ENCODE data around the gene UNC13D. TPM values are rescaled to one million over a fixed set of nuclear protein-coding genes. Genes with fewer than 3 reads are reported as not detected.

The UNC13D gene
- total RNA-seq, 1 donor from 2014 or later, result 7.1 TPM

DNA sequence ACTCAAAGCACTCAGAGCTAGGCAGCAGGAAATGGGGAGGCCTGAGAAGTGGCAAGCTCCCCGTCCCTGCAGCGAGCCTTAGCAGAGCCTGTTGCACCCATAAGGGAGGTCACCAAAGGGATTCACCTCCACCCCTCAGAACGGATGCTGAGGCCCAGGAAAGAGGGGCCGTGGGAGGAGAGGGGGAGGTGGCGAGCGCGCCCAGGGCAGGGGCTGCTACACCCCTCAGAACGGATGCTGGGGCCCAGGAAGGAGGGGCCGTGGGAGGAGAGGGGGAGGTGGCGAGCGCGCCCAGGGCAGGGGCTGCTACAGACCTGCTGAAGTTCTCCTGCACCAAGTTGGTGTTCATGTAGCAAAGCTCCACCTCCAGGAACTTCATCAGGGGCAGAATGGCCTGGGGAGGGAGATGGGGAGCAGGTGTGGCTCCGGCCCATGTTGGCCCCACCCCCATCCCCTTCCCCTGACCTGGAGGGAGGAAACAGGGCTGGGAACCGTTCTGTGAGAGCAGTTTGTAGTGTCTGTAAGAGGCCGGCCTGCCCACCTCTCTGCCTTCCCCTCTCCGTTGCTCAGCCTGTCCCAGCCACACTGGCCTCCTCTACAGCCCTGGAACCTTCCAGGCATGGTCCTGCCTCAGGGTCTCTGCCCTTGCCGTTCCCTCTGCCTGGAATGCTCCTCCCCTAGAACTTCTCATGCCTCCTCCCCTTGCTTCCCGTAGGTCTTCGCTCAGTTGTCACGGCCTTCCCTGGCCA is 11.4 kb downstream of the UNC13D start:
- H3K27me3 Mint-ChIP-seq, result no peaks in the 10 kb centered on the region
- no peak for DNase-seq (ENCODE audit: extremely low spot score, unreplicated experiment)
- peak overlapping the region; percentile 82 for H3K27ac Mint-ChIP-seq
- TF ChIP-seq, protein P1, sequence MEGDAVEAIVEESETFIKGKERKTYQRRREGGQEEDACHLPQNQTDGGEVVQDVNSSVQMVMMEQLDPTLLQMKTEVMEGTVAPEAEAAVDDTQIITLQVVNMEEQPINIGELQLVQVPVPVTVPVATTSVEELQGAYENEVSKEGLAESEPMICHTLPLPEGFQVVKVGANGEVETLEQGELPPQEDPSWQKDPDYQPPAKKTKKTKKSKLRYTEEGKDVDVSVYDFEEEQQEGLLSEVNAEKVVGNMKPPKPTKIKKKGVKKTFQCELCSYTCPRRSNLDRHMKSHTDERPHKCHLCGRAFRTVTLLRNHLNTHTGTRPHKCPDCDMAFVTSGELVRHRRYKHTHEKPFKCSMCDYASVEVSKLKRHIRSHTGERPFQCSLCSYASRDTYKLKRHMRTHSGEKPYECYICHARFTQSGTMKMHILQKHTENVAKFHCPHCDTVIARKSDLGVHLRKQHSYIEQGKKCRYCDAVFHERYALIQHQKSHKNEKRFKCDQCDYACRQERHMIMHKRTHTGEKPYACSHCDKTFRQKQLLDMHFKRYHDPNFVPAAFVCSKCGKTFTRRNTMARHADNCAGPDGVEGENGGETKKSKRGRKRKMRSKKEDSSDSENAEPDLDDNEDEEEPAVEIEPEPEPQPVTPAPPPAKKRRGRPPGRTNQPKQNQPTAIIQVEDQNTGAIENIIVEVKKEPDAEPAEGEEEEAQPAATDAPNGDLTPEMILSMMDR (conservative IDR thresholded peaks at IDR 0.05), result no peak
- H3K4me3 Mint-ChIP-seq, result peak overlapping the region; percentile 39
- no peaks in the 10 kb centered on the region for H3K36me3 Mint-ChIP-seq
- no peaks in the 10 kb centered on the region for H3K9me3 Mint-ChIP-seq
- peaks cover 20% of the 10 kb centered on the region for H3K4me1 Mint-ChIP-seq (ENCODE audit: unreplicated experiment)

DNA sequence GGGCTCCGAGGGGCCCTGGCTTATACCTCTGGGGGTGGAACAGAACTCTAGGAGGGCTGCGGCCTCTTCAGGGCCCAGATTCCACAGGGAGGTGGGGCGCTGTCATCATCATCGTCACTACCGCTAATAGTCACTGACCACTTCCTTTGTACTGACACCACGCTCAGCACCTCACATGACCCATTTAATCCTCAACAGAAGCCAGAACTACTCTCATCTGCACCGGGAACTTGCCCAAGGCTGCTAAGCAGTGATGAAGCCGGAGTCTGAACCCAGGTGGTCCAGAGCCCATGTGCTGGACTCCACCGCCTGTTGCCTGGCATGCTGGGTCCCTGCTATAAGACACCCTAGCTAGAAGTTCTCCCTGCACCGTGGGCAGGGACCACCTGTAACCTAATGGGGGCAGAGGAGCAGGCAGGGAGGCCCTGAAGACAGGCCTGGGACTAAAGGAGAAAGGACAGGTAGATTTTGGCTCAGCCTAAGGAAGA is 12.0 kb downstream of the UNC13D start:
- TF ChIP-seq, protein P1 (conservative IDR thresholded peaks at IDR 0.05), result no peak
- Mint-ChIP-seq H3K36me3 (no peaks in the 10 kb centered on the region), H3K27me3 (no peaks in the 10 kb centered on the region), H3K27ac (peak overlapping the region; percentile 82), H3K9me3 (no peaks in the 10 kb centered on the region), H3K4me3 (peak overlapping the region; percentile 39), H3K4me1 (ENCODE audit: unreplicated experiment) (peaks cover 17% of the 10 kb centered on the region)
- no peak for DNase-seq (ENCODE audit: extremely low spot score, unreplicated experiment)

DNA sequence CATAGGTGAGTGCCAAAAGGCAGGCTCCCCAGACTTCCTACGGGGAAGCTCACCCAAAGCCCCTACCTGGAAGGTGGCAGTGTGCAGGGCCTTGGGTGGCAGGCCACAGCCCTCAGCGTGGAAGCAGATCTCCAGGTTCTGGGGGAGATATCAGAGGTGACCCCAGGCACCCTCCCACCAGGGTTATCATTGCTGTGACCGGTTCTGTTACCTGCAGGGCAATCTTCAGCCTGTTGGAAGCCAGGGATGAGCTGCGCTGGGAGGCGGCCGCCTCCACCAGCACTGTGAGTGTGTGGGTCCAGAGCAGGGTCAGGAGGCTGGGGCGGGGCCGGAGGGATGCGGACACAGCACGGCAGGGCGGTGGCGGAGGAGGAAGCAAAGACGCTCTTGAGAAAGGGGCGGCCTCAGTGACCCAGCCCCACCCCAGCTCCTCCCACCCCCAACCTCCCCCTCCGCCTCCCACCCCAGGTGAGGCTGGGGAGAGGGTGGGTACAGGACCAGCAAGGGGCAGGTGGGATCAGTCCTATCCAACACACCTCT is 13.1 kb downstream of the UNC13D start:
- H3K4me3 Mint-ChIP-seq, result no peak overlapping the region
- no peak for DNase-seq (ENCODE audit: extremely low spot score, unreplicated experiment)
- TF ChIP-seq, protein P1 (conservative IDR thresholded peaks at IDR 0.05), result no peak
- H3K36me3 Mint-ChIP-seq, result no peaks in the 10 kb centered on the region
- H3K27ac Mint-ChIP-seq, result no peak overlapping the region
- no peaks in the 10 kb centered on the region for H3K27me3 Mint-ChIP-seq
- H3K4me1 Mint-ChIP-seq (ENCODE audit: unreplicated experiment), result peaks cover 17% of the 10 kb centered on the region
- no peaks in the 10 kb centered on the region for H3K9me3 Mint-ChIP-seq

GRCh38 chr17:75830164-75831031 is 13.8 kb downstream of the UNC13D start:
- H3K27ac Mint-ChIP-seq, result no peak overlapping the region
- TF ChIP-seq, protein P1 (conservative IDR thresholded peaks at IDR 0.05), result peak; percentile 73
- no peaks in the 10 kb centered on the region for H3K36me3 Mint-ChIP-seq
- no peaks in the 10 kb centered on the region for H3K9me3 Mint-ChIP-seq
- H3K27me3 Mint-ChIP-seq, result no peaks in the 10 kb centered on the region
- H3K4me1 Mint-ChIP-seq (ENCODE audit: unreplicated experiment), result peaks cover 19% of the 10 kb centered on the region
- DNase-seq (ENCODE audit: extremely low spot score, unreplicated experiment), result no peak
- no peak overlapping the region for H3K4me3 Mint-ChIP-seq

DNA sequence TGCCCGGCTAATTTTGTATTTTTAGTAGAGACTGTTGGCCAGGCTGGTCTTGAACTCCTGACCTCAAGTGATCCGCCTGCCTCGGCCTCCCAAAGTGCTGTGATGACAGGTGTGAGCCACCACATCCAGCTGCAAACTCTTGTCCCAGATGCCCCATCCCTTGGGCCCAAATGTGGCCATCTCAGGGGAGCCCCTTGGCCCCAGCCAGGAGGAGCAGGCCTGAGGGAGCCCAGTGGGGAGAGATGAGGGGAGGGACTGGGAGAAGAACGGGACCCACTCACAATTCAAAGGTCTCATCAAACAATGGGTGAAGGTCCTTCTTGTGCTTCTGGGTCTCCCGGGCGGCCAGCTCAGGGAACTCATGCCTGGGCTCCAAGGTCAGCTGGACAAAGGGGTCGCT is 14.5 kb downstream of the UNC13D start:
- Mint-ChIP-seq H3K9me3 (no peaks in the 10 kb centered on the region), H3K4me1 (ENCODE audit: unreplicated experiment) (peaks cover 21% of the 10 kb centered on the region)
- TF ChIP-seq, protein P1 (conservative IDR thresholded peaks at IDR 0.05), result no peak

More for the DNA sequence above, 14.5 kb downstream of the UNC13D start:
- H3K36me3 Mint-ChIP-seq, result no peaks in the 10 kb centered on the region
- H3K27ac Mint-ChIP-seq, result no peak overlapping the region
- no peak overlapping the region for H3K4me3 Mint-ChIP-seq
- H3K27me3 Mint-ChIP-seq, result no peaks in the 10 kb centered on the region
- no peak for DNase-seq (ENCODE audit: extremely low spot score, unreplicated experiment)

Data from type B pancreatic cell (in vitro differentiated cells).